Activated B cell treated with CpG ODN at 0.5 μM for 24 hours (primary cell): ENCODE results near the gene ADCY2. TPM values are rescaled to one million over a fixed set of nuclear protein-coding genes. Genes with fewer than 3 reads are reported as not detected.

Source experiments
- ATAC-seq: fragments of 200-7000 bp; cut with Tn5 transposase; one replicate; pipeline ENCODE4 v1.10.0; 2021; ENCODE audit warnings: low read depth, mild to moderate bottlenecking, moderate library complexity
- CTCF ChIA-PET: fragments of 350-600 bp; sonication (Branson Sonifier 250); formaldehyde crosslinking; loops from one replicate; lab custom pipeline; 2021; ENCODE audit warnings: antibody characterized with exemption; lab: Charles Lee
- POLR2A ChIA-PET: fragments of 350-600 bp; sonication (Branson Sonifier 250); formaldehyde crosslinking; loops from one replicate; lab custom pipeline; 2021; ENCODE audit warnings: antibody characterized with exemption; lab: Charles Lee
- DNase-seq: peaks from one replicate; pipeline ENCODE4 v3.0.0; 2022
- H3K27ac Mint-ChIP-seq: one replicate; pipeline ENCODE4 v1.8.0; 2020; ENCODE audit warnings: mixed read lengths
- H3K27me3 Mint-ChIP-seq: one replicate; pipeline ENCODE4 v1.8.0; 2021; ENCODE audit warnings: mixed read lengths
- H3K36me3 Mint-ChIP-seq: one replicate; pipeline ENCODE4 v1.8.0; 2021; ENCODE audit warnings: low read depth, mixed read lengths
- H3K4me1 Mint-ChIP-seq: one replicate; pipeline ENCODE4 v1.8.0; 2021; ENCODE audit warnings: mixed read lengths
- H3K4me3 Mint-ChIP-seq: one replicate; pipeline ENCODE4 v1.8.0; 2020; ENCODE audit warnings: mild to moderate bottlenecking, mixed read lengths
- H3K9me3 Mint-ChIP-seq: one replicate; pipeline ENCODE4 v1.8.0; 2020; ENCODE audit warnings: mixed read lengths
- CTCF ChIP-seq: fragments of 200-600 bp; IDR thresholded peaks from one replicate; pipeline ENCODE4 v1.8.0; 2022; ENCODE audit warnings: antibody characterized with exemption, mild to moderate bottlenecking
- intact Hi-C: fragments of 100-400 bp; cut with micrococcal nuclease; formaldehyde crosslinking; loops from one replicate; pipeline ENCODE4 v1.15.1; 2024
- total RNA-seq: library from RNA; stranded (reverse); gene quantifications from 2 replicates; pipeline ENCODE4 v1.2.3, GENCODE V29; 2022

Gene ADCY2
- total RNA-seq, 1 donor from 2014 or later: not detected

- TF ChIP-seq CTCF: no peak
- Mint-ChIP-seq H3K4me3 (no peak overlapping the region), H3K9me3 (no peaks in the 10 kb centered on the region), H3K36me3 (no peaks in the 10 kb centered on the region), H3K27me3 (peaks cover 30% of the 10 kb centered on the region), H3K4me1 (no peaks in the 10 kb centered on the region), H3K27ac (no peak overlapping the region)
- CTCF ChIA-PET: no interaction called here
- ATAC-seq: no peak
- POLR2A ChIA-PET: no interaction called here
- no peak for DNase-seq
- intact Hi-C loops: no loop called here
These were observed 449 bp upstream of the ADCY2 start for GRCh38 chr5:7395432-7395946.

- DNase-seq: no peak
- peaks cover 30% of the 10 kb centered on the region for H3K27me3 Mint-ChIP-seq
- ATAC-seq: no peak
- no peaks in the 10 kb centered on the region for H3K4me1 Mint-ChIP-seq
- no peaks in the 10 kb centered on the region for H3K36me3 Mint-ChIP-seq
- TF ChIP-seq CTCF: no peak
- H3K9me3 Mint-ChIP-seq: no peaks in the 10 kb centered on the region
- H3K4me3 Mint-ChIP-seq: no peak overlapping the region
- POLR2A ChIA-PET: no interaction called here
- no peak overlapping the region for H3K27ac Mint-ChIP-seq
- intact Hi-C loops: no loop called here
- CTCF ChIA-PET: no interaction called here
These were observed 946 bp downstream of the ADCY2 start for GRCh38 chr5:7396713-7397454.

GRCh38 chr5:7397937-7398336 lies 2.0 kb downstream of the ADCY2 start:
- peaks cover 29% of the 10 kb centered on the region for H3K27me3 Mint-ChIP-seq
- no peak overlapping the region for H3K27ac Mint-ChIP-seq
- intact Hi-C loops: no loop called here
- TF ChIP-seq CTCF: no peak
- ChIA-PET POLR2A (no interaction called here), CTCF (no interaction called here)
- no peaks in the 10 kb centered on the region for H3K4me1 Mint-ChIP-seq
- no peaks in the 10 kb centered on the region for H3K36me3 Mint-ChIP-seq
- ATAC-seq: no peak
- no peak overlapping the region for H3K4me3 Mint-ChIP-seq
- DNase-seq: no peak
- no peaks in the 10 kb centered on the region for H3K9me3 Mint-ChIP-seq

GRCh38 chr5:7398596-7399280 lies 2.8 kb downstream of the ADCY2 start:
- Mint-ChIP-seq H3K27ac (no peak overlapping the region), H3K9me3 (no peaks in the 10 kb centered on the region), H3K4me1 (no peaks in the 10 kb centered on the region), H3K27me3 (peaks cover 21% of the 10 kb centered on the region), H3K4me3 (no peak overlapping the region), H3K36me3 (no peaks in the 10 kb centered on the region)
- ChIA-PET POLR2A (no interaction called here), CTCF (no interaction called here)
- DNase-seq (no peak), ATAC-seq (no peak)
- intact Hi-C loops: no loop called here
- no peak for TF ChIP-seq CTCF

- Mint-ChIP-seq H3K4me3 (no peak overlapping the region), H3K9me3 (no peaks in the 10 kb centered on the region), H3K27ac (no peak overlapping the region), H3K36me3 (no peaks in the 10 kb centered on the region), H3K4me1 (no peaks in the 10 kb centered on the region), H3K27me3 (no peaks in the 10 kb centered on the region)
- DNase-seq (no peak), ATAC-seq (no peak)
- no peak for TF ChIP-seq CTCF
- ChIA-PET CTCF (no interaction called here), POLR2A (no interaction called here)
- intact Hi-C loops: no loop called here
These were observed 9.3 kb downstream of the ADCY2 start for GRCh38 chr5:7405277-7405676.
